WERI-Rb-1 (cell line): Measurements from ENCODE around the gene IMMP2L.

ENCODE experiments used
- DNase-seq: peaks from one replicate; pipeline ENCODE4 v3.0.0-alpha.2; 2020
- H3K27ac ChIP-seq: fragments of 250-450 bp; sonication (Bioruptor Pico); 2 replicates; pipeline ENCODE4 v1.5.1; 2020; ENCODE audit warnings: mild to moderate bottlenecking, moderate library complexity
- H3K27me3 ChIP-seq: fragments of 250-450 bp; sonication (Bioruptor Pico); 2 replicates; pipeline ENCODE4 v1.5.1; 2021; ENCODE audit warnings: mild to moderate bottlenecking, low read depth, moderate library complexity; ENCODE audit not compliant: insufficient read depth, severe bottlenecking
- H3K36me3 ChIP-seq: fragments of 250-450 bp; sonication (Bioruptor Pico); 2 replicates; pipeline ENCODE4 v1.5.1; 2020; ENCODE audit warnings: mild to moderate bottlenecking, moderate library complexity
- H3K4me3 ChIP-seq: 2 replicates; pipeline ENCODE4 v1.5.1; 2011; ENCODE audit warnings: low read depth, mild to moderate bottlenecking, control low read depth, low read length
- H3K9me3 ChIP-seq: fragments of 250-450 bp; sonication (Bioruptor Pico); 2 replicates; pipeline ENCODE4 v1.5.1; 2021; ENCODE audit warnings: mild to moderate bottlenecking, moderate library complexity; ENCODE audit not compliant: severe bottlenecking
- CTCF ChIP-seq: IDR thresholded peaks from 2 replicates; pipeline ENCODE4 v1.5.1; 2011; ENCODE audit warnings: low read depth, mild to moderate bottlenecking, control low read depth, inconsistent platforms, low read length

The IMMP2L gene

GRCh38 chr7:111476586-111477293, 85.6 kb downstream of the IMMP2L start:
- Histone ChIP-seq H3K36me3 (no peaks in the 10 kb centered on the region), H3K27me3 (no peaks in the 10 kb centered on the region), H3K4me3 (no peak overlapping the region), H3K27ac (no peak overlapping the region), H3K9me3 (peaks cover 2% of the 10 kb centered on the region)
- DNase-seq, result no peak
- TF ChIP-seq CTCF, result no peak

- peaks cover 2% of the 10 kb centered on the region for H3K9me3 ChIP-seq
- no peak for DNase-seq
- H3K27me3 ChIP-seq, result no peaks in the 10 kb centered on the region
- H3K36me3 ChIP-seq, result no peaks in the 10 kb centered on the region
- H3K4me3 ChIP-seq, result no peak overlapping the region
- TF ChIP-seq CTCF, result no peak
- no peak overlapping the region for H3K27ac ChIP-seq
Observed at GRCh38 chr7:111475959-111476358, 86.3 kb downstream of the IMMP2L start.

- no peak for DNase-seq
- TF ChIP-seq CTCF, result no peak
- H3K36me3 ChIP-seq, result no peaks in the 10 kb centered on the region
- no peaks in the 10 kb centered on the region for H3K27me3 ChIP-seq
- peaks cover 2% of the 10 kb centered on the region for H3K9me3 ChIP-seq
- H3K4me3 ChIP-seq, result no peak overlapping the region
- no peak overlapping the region for H3K27ac ChIP-seq
Observed at GRCh38 chr7:111475419-111475748, 86.9 kb downstream of the IMMP2L start.

GRCh38 chr7:111474723-111475418, 87.4 kb downstream of the IMMP2L start:
- Histone ChIP-seq H3K4me3 (no peak overlapping the region), H3K27me3 (no peaks in the 10 kb centered on the region), H3K36me3 (no peaks in the 10 kb centered on the region), H3K9me3 (peaks cover 2% of the 10 kb centered on the region), H3K27ac (no peak overlapping the region)
- no peak for TF ChIP-seq CTCF
- DNase-seq, result no peak

GRCh38 chr7:111473449-111474198, 88.7 kb downstream of the IMMP2L start:
- Histone ChIP-seq H3K9me3 (peaks cover 2% of the 10 kb centered on the region), H3K4me3 (no peak overlapping the region), H3K27me3 (no peaks in the 10 kb centered on the region), H3K27ac (no peak overlapping the region), H3K36me3 (no peaks in the 10 kb centered on the region)
- DNase-seq, result no peak
- TF ChIP-seq CTCF, result no peak
